Loucy (cell line): ENCODE results near the gene CA11.

Experiments used
- EZH2phosphoT487 ChIP-seq: fragments of 200-600 bp; IDR thresholded peaks from 2 replicates; pipeline ENCODE4 v1.6.1; 2018; ENCODE audit warnings: antibody characterized with exemption, mild to moderate bottlenecking, moderate library complexity, borderline replicate concordance
- TF ChIP-seq, protein P1 (sequence below): fragments of 200-600 bp; sonication (generic); conservative IDR thresholded peaks from 2 replicates; pipeline ENCODE4 v1.5.1; 2014; ENCODE audit warnings: mild to moderate bottlenecking, antibody characterized with exemption, low read length

DNA sequence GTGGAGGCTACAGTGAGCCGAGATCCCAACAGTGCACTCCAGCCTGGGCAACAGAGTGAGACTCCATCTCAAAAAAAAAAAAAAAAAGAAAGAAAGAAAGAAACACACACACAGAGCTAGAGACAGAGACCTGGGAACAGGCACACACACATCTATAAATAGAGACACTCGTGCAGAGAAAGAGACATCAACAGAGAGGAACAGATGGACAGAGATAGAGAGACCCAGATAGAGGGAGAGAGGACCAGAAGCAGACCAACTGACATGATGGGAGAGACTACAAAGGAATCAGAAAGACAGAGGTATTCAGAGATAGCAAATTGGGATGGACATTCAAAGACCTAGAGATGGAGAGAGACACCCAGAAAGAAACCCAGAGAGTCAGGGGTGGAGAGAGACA is 2.1 kb upstream of the CA11 start:
- TF ChIP-seq, protein P1, sequence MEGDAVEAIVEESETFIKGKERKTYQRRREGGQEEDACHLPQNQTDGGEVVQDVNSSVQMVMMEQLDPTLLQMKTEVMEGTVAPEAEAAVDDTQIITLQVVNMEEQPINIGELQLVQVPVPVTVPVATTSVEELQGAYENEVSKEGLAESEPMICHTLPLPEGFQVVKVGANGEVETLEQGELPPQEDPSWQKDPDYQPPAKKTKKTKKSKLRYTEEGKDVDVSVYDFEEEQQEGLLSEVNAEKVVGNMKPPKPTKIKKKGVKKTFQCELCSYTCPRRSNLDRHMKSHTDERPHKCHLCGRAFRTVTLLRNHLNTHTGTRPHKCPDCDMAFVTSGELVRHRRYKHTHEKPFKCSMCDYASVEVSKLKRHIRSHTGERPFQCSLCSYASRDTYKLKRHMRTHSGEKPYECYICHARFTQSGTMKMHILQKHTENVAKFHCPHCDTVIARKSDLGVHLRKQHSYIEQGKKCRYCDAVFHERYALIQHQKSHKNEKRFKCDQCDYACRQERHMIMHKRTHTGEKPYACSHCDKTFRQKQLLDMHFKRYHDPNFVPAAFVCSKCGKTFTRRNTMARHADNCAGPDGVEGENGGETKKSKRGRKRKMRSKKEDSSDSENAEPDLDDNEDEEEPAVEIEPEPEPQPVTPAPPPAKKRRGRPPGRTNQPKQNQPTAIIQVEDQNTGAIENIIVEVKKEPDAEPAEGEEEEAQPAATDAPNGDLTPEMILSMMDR: no peak
- no peak for TF ChIP-seq EZH2phosphoT487
